Astrocyte (in vitro differentiated cells and primary cell): Measurements from ENCODE around the gene TMEM132C. TPM values are rescaled to one million over a fixed set of nuclear protein-coding genes. Genes with fewer than 3 reads are reported as not detected.

ENCODE experiments used
- DNase-seq: peaks from one replicate; pipeline ENCODE4 v3.0.0-alpha.2; 2010; ENCODE audit warnings: low read depth
- FAIRE-seq: peaks from 2 replicates; lab custom pipeline; 2011; peaks lifted over from hg19 to GRCh38; lab: Jason Lieb, UNC
- H2AFZ ChIP-seq: 2 replicates; pipeline ENCODE4 v1.6.0; 2012; ENCODE audit warnings: low read depth, low read length, inconsistent platforms
- H3K27ac ChIP-seq: 2 replicates; pipeline ENCODE4 v1.5.1; 2011; ENCODE audit warnings: low read depth, low read length, inconsistent platforms
- H3K27me3 ChIP-seq: 2 replicates; pipeline ENCODE4 v1.6.0; 2011; ENCODE audit warnings: low read length, inconsistent platforms; ENCODE audit not compliant: insufficient read depth
- H3K36me3 ChIP-seq: 2 replicates; pipeline ENCODE4 v1.5.1; 2011; ENCODE audit warnings: low read length, inconsistent platforms; ENCODE audit not compliant: insufficient read depth
- H3K4me1 ChIP-seq: 2 replicates; pipeline ENCODE4 v1.5.1; 2011; ENCODE audit warnings: low read length, inconsistent platforms; ENCODE audit not compliant: insufficient read depth
- H3K4me2 ChIP-seq: 2 replicates; pipeline ENCODE4 v1.6.0; 2012; ENCODE audit warnings: low read length, inconsistent platforms
- H3K4me3 ChIP-seq: 2 replicates; pipeline ENCODE4 v1.5.1; 2011; ENCODE audit warnings: low read depth, mild to moderate bottlenecking, low read length, inconsistent platforms; ENCODE audit not compliant: insufficient read depth
- H3K79me2 ChIP-seq: 2 replicates; pipeline ENCODE4 v1.6.0; 2012; ENCODE audit warnings: mild to moderate bottlenecking, low read length, inconsistent platforms; ENCODE audit not compliant: insufficient read depth
- H3K9ac ChIP-seq: 2 replicates; pipeline ENCODE4 v1.6.0; 2012; ENCODE audit warnings: mild to moderate bottlenecking, low read length, inconsistent platforms
- H3K9me3 ChIP-seq: 2 replicates; pipeline ENCODE4 v1.5.1; 2012; ENCODE audit warnings: low read depth, mild to moderate bottlenecking, low read length, inconsistent platforms; ENCODE audit not compliant: insufficient read depth
- H4K20me1 ChIP-seq: 2 replicates; pipeline ENCODE4 v1.6.0; 2012; ENCODE audit warnings: low read length, inconsistent platforms; ENCODE audit not compliant: insufficient read depth
- H3K27ac Mint-ChIP-seq: one replicate; pipeline ENCODE4 v1.8.0; 2021; ENCODE audit warnings: mild to moderate bottlenecking, mixed read lengths; ENCODE audit not compliant: unreplicated experiment
- H3K27me3 Mint-ChIP-seq: one replicate; pipeline ENCODE4 v1.8.0; 2021; ENCODE audit warnings: low read depth, mixed read lengths; ENCODE audit not compliant: unreplicated experiment
- H3K36me3 Mint-ChIP-seq: one replicate; pipeline ENCODE4 v1.8.0; 2021; ENCODE audit warnings: low read depth, mixed read lengths; ENCODE audit not compliant: unreplicated experiment
- H3K4me1 Mint-ChIP-seq: one replicate; pipeline ENCODE4 v1.8.0; 2021; ENCODE audit warnings: low read depth, mixed read lengths; ENCODE audit not compliant: unreplicated experiment
- H3K4me3 Mint-ChIP-seq: one replicate; pipeline ENCODE4 v1.8.0; 2021; ENCODE audit warnings: mild to moderate bottlenecking, moderate library complexity, mixed read lengths; ENCODE audit not compliant: unreplicated experiment
- H3K9me3 Mint-ChIP-seq: one replicate; pipeline ENCODE4 v1.8.0; 2021; ENCODE audit warnings: mild to moderate bottlenecking, mixed read lengths; ENCODE audit not compliant: unreplicated experiment
- EZH2 ChIP-seq: IDR thresholded peaks from 2 replicates; pipeline ENCODE4 v1.6.1; 2012; ENCODE audit warnings: mild to moderate bottlenecking, low read length, inconsistent platforms; ENCODE audit not compliant: insufficient read depth
- total RNA-seq: library from RNA; stranded (reverse); gene quantifications from 2 replicates; pipeline ENCODE4 v1.2.1, GENCODE V29; 2021
- TF ChIP-seq, protein P1 (sequence below): IDR thresholded peaks from 2 replicates; pipeline ENCODE4 v1.5.1; 2011; ENCODE audit warnings: low read depth, mild to moderate bottlenecking, inconsistent platforms, low read length, moderate library complexity; ENCODE audit not compliant: insufficient read depth

Gene TMEM132C
- total RNA-seq, 1 donor from 2014 or later: not detected

DNA sequence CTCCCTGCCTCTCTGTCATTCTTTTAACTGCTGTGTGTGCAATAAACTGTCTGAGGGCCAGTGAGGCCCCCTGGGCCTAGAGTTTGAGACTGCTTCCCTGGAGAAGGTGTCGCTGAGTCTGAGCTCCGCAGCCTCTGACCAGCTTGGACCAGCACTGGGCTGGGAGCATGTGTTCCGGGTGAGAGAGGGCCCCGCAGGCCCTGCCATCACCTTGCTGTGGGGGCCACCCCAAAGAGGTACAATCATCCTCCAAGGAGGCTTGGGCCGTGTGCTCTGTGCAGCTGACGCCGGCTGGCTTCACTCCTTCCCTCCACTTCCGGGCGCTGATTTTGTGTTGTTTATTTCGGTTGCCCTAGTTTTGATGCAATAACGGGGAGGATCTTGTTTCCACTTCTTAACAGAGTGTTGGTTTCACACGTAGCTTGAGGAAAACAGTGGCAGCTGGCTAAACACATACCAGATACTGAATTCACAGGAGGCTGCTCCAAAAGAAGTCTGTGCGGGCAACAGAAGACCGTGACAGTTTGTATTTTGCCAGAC, 121.6 kb downstream of the TMEM132C start:
- no peak for FAIRE-seq
- H3K27ac Mint-ChIP-seq: no peak overlapping the region
- H2AFZ ChIP-seq: no peak overlapping the region
- H3K36me3 Mint-ChIP-seq: no peaks in the 10 kb centered on the region
- H3K4me1 ChIP-seq: no peaks in the 10 kb centered on the region
- TF ChIP-seq, protein P1, sequence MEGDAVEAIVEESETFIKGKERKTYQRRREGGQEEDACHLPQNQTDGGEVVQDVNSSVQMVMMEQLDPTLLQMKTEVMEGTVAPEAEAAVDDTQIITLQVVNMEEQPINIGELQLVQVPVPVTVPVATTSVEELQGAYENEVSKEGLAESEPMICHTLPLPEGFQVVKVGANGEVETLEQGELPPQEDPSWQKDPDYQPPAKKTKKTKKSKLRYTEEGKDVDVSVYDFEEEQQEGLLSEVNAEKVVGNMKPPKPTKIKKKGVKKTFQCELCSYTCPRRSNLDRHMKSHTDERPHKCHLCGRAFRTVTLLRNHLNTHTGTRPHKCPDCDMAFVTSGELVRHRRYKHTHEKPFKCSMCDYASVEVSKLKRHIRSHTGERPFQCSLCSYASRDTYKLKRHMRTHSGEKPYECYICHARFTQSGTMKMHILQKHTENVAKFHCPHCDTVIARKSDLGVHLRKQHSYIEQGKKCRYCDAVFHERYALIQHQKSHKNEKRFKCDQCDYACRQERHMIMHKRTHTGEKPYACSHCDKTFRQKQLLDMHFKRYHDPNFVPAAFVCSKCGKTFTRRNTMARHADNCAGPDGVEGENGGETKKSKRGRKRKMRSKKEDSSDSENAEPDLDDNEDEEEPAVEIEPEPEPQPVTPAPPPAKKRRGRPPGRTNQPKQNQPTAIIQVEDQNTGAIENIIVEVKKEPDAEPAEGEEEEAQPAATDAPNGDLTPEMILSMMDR: no peak
- TF ChIP-seq EZH2: no peak
- H3K27ac ChIP-seq: no peak overlapping the region
- H3K4me3 Mint-ChIP-seq: no peak overlapping the region
- H3K27me3 Mint-ChIP-seq: no peaks in the 10 kb centered on the region
- H3K4me3 ChIP-seq: no peak overlapping the region
- no peaks in the 10 kb centered on the region for H3K36me3 ChIP-seq
- DNase-seq: no peak
- H3K4me1 Mint-ChIP-seq: no peaks in the 10 kb centered on the region
- peaks cover 16% of the 10 kb centered on the region for H3K9me3 Mint-ChIP-seq
- no peaks in the 10 kb centered on the region for H3K27me3 ChIP-seq
- H4K20me1 ChIP-seq: no peaks in the 10 kb centered on the region
- H3K79me2 ChIP-seq: no peaks in the 10 kb centered on the region
- H3K9ac ChIP-seq: no peak overlapping the region
- no peak overlapping the region for H3K4me2 ChIP-seq
- no peaks in the 10 kb centered on the region for H3K9me3 ChIP-seq

DNA sequence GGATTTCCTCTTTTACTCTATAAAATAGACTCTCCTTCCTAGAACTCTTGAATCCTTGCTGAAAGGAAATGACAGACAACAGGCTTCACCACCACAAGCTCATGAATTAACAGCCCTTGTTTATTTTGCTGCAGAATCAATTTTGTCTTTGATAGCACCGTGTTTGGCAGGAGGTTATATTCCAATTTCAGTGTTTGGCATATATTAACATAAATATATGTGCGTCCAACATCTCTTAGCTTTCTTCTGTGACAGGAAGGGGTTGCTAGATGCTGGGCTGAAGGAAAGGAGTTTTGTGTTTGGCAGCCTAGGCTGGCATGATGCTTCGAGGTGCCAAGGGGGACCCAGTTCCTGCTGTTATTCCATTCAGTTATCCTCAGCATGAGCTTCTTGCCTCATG, 126.4 kb downstream of the TMEM132C start:
- no peak overlapping the region for H3K9ac ChIP-seq
- no peak overlapping the region for H3K4me3 ChIP-seq
- no peak overlapping the region for H3K27ac ChIP-seq
- no peaks in the 10 kb centered on the region for H4K20me1 ChIP-seq
- DNase-seq (no peak), FAIRE-seq (no peak)
- H3K27ac Mint-ChIP-seq: no peak overlapping the region
- no peaks in the 10 kb centered on the region for H3K36me3 Mint-ChIP-seq
- no peaks in the 10 kb centered on the region for H3K27me3 Mint-ChIP-seq
- H3K4me2 ChIP-seq: no peak overlapping the region
- TF ChIP-seq, protein P1: no peak
- TF ChIP-seq EZH2: no peak
- H3K9me3 ChIP-seq: peaks cover 10% of the 10 kb centered on the region
- H3K9me3 Mint-ChIP-seq: peaks cover 16% of the 10 kb centered on the region
- H3K4me3 Mint-ChIP-seq: no peak overlapping the region
- H3K4me1 ChIP-seq: no peaks in the 10 kb centered on the region
- no peaks in the 10 kb centered on the region for H3K27me3 ChIP-seq
- H3K36me3 ChIP-seq: no peaks in the 10 kb centered on the region
- no peaks in the 10 kb centered on the region for H3K4me1 Mint-ChIP-seq
- no peak overlapping the region for H2AFZ ChIP-seq
- no peaks in the 10 kb centered on the region for H3K79me2 ChIP-seq

DNA sequence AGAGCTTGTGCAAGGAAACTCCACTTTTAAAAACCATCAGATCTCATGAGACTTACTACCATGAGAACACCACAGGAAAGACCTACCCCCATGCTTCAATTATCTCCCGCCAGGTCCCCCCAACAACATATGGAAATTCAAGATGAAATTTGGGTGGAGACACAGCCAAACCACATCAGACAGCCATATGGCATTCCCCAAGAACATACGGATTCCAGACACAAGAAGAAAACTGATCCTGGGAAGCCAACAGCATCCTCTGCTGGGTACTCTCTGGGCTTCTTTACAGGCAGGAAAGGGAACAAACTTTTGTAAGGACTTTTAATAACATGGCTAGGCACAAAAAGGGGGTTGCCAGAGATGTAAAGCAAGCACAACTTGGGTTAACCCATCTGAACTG, 127.2 kb downstream of the TMEM132C start:
- DNase-seq (no peak), FAIRE-seq (no peak)
- Histone ChIP-seq H3K4me3 (no peak overlapping the region), H2AFZ (no peak overlapping the region), H3K27me3 (no peaks in the 10 kb centered on the region), H4K20me1 (no peaks in the 10 kb centered on the region), H3K27ac (no peak overlapping the region), H3K9me3 (peaks cover 10% of the 10 kb centered on the region), H3K79me2 (no peaks in the 10 kb centered on the region), H3K4me1 (no peaks in the 10 kb centered on the region), H3K4me2 (no peak overlapping the region), H3K9ac (no peak overlapping the region), H3K36me3 (no peaks in the 10 kb centered on the region)
- Mint-ChIP-seq H3K27me3 (no peaks in the 10 kb centered on the region), H3K4me1 (no peaks in the 10 kb centered on the region), H3K36me3 (no peaks in the 10 kb centered on the region), H3K9me3 (peaks cover 15% of the 10 kb centered on the region), H3K4me3 (no peak overlapping the region), H3K27ac (no peak overlapping the region)
- TF ChIP-seq, protein P1: no peak
- TF ChIP-seq EZH2: no peak
